Neuron (in vitro differentiated cells): ENCODE data around the gene ABCC5.

Experiments used
- H2AFZ ChIP-seq: one replicate; pipeline ENCODE4 v1.6.1; 2013; ENCODE audit warnings: low read depth, mild to moderate bottlenecking, inconsistent platforms, low read length, moderate library complexity
- H3K27me3 ChIP-seq: one replicate; pipeline ENCODE4 v1.6.1; 2013; ENCODE audit warnings: low read length; ENCODE audit not compliant: insufficient read depth
- H3K36me3 ChIP-seq: one replicate; pipeline ENCODE4 v1.6.1; 2013; ENCODE audit warnings: low read length; ENCODE audit not compliant: insufficient read depth
- H3K4me1 ChIP-seq: one replicate; pipeline ENCODE4 v1.6.1; 2013; ENCODE audit warnings: low read length; ENCODE audit not compliant: insufficient read depth
- H3K4me3 ChIP-seq: 2 replicates; pipeline ENCODE4 v1.5.1; 2013; ENCODE audit warnings: mild to moderate bottlenecking, low read length, moderate library complexity
- H3K9me3 ChIP-seq: one replicate; pipeline ENCODE4 v1.6.1; 2013; ENCODE audit warnings: low read length

Gene ABCC5

GRCh38 chr3:183924543-183924942 lies 93.1 kb downstream of the ABCC5 start:
- H3K9me3 ChIP-seq: no peaks in the 10 kb centered on the region
- no peaks in the 10 kb centered on the region for H3K27me3 ChIP-seq
- no peaks in the 10 kb centered on the region for H3K4me1 ChIP-seq
- peaks cover 39% of the 10 kb centered on the region for H3K36me3 ChIP-seq
- H3K4me3 ChIP-seq: no peak overlapping the region
- no peak overlapping the region for H2AFZ ChIP-seq

- H3K36me3 ChIP-seq: peaks cover 31% of the 10 kb centered on the region
- no peak overlapping the region for H3K4me3 ChIP-seq
These were observed 95.3 kb downstream of the ABCC5 start for GRCh38 chr3:183922421-183922820.

GRCh38 chr3:183921096-183921495 lies 96.6 kb downstream of the ABCC5 start:
- H3K36me3 ChIP-seq: peaks cover 25% of the 10 kb centered on the region

More at GRCh38 chr3:183922421-183922820, 95.3 kb downstream of the ABCC5 start:
- Histone ChIP-seq H3K9me3 (no peaks in the 10 kb centered on the region), H2AFZ (no peak overlapping the region), H3K4me1 (no peaks in the 10 kb centered on the region), H3K27me3 (no peaks in the 10 kb centered on the region)

GRCh38 chr3:183920416-183920815 lies 97.3 kb downstream of the ABCC5 start:
- no peaks in the 10 kb centered on the region for H3K9me3 ChIP-seq
- no peak overlapping the region for H3K4me3 ChIP-seq
- no peak overlapping the region for H2AFZ ChIP-seq
- no peaks in the 10 kb centered on the region for H3K4me1 ChIP-seq
- H3K27me3 ChIP-seq: no peaks in the 10 kb centered on the region
- peaks cover 24% of the 10 kb centered on the region for H3K36me3 ChIP-seq

More at GRCh38 chr3:183921096-183921495, 96.6 kb downstream of the ABCC5 start:
- H3K4me1 ChIP-seq: no peaks in the 10 kb centered on the region
- no peaks in the 10 kb centered on the region for H3K27me3 ChIP-seq
- no peak overlapping the region for H2AFZ ChIP-seq
- no peaks in the 10 kb centered on the region for H3K9me3 ChIP-seq
- no peak overlapping the region for H3K4me3 ChIP-seq

GRCh38 chr3:183918178-183918577 lies 99.5 kb downstream of the ABCC5 start:
- Histone ChIP-seq H3K4me1 (no peaks in the 10 kb centered on the region), H2AFZ (no peak overlapping the region), H3K27me3 (no peaks in the 10 kb centered on the region)

GRCh38 chr3:183917776-183918175 lies 99.9 kb downstream of the ABCC5 start:
- Histone ChIP-seq H3K4me3 (no peak overlapping the region), H2AFZ (no peak overlapping the region), H3K9me3 (no peaks in the 10 kb centered on the region), H3K4me1 (no peaks in the 10 kb centered on the region), H3K27me3 (no peaks in the 10 kb centered on the region), H3K36me3 (peaks cover 12% of the 10 kb centered on the region)

More at GRCh38 chr3:183918178-183918577, 99.5 kb downstream of the ABCC5 start:
- H3K36me3 ChIP-seq: peaks cover 14% of the 10 kb centered on the region
- H3K9me3 ChIP-seq: no peaks in the 10 kb centered on the region
- H3K4me3 ChIP-seq: no peak overlapping the region

GRCh38 chr3:183914856-183915255 lies 102.8 kb downstream of the ABCC5 start:
- Histone ChIP-seq H2AFZ (no peak overlapping the region), H3K27me3 (no peaks in the 10 kb centered on the region), H3K36me3 (no peaks in the 10 kb centered on the region), H3K4me1 (no peaks in the 10 kb centered on the region), H3K4me3 (no peak overlapping the region), H3K9me3 (no peaks in the 10 kb centered on the region)

GRCh38 chr3:183913580-183913920 lies 104.1 kb downstream of the ABCC5 start:
- H3K27me3 ChIP-seq: no peaks in the 10 kb centered on the region
- H3K36me3 ChIP-seq: no peaks in the 10 kb centered on the region
- H3K4me1 ChIP-seq: no peaks in the 10 kb centered on the region
- H3K9me3 ChIP-seq: no peaks in the 10 kb centered on the region
- no peak overlapping the region for H3K4me3 ChIP-seq
- no peak overlapping the region for H2AFZ ChIP-seq

GRCh38 chr3:183912895-183913579 lies 104.6 kb downstream of the ABCC5 start:
- H3K4me1 ChIP-seq: no peaks in the 10 kb centered on the region
- H3K36me3 ChIP-seq: no peaks in the 10 kb centered on the region
- no peak overlapping the region for H3K4me3 ChIP-seq
- H2AFZ ChIP-seq: no peak overlapping the region
- no peaks in the 10 kb centered on the region for H3K27me3 ChIP-seq
- H3K9me3 ChIP-seq: no peaks in the 10 kb centered on the region

GRCh38 chr3:183911763-183912506 lies 105.7 kb downstream of the ABCC5 start:
- H3K36me3 ChIP-seq: no peaks in the 10 kb centered on the region
- H3K4me3 ChIP-seq: no peak overlapping the region
- no peaks in the 10 kb centered on the region for H3K4me1 ChIP-seq
- H2AFZ ChIP-seq: no peak overlapping the region
- H3K27me3 ChIP-seq: no peaks in the 10 kb centered on the region
- no peaks in the 10 kb centered on the region for H3K9me3 ChIP-seq

- Histone ChIP-seq H3K9me3 (no peaks in the 10 kb centered on the region), H3K4me3 (no peak overlapping the region), H3K27me3 (no peaks in the 10 kb centered on the region), H2AFZ (no peak overlapping the region), H3K36me3 (no peaks in the 10 kb centered on the region), H3K4me1 (no peaks in the 10 kb centered on the region)
These were observed 106.6 kb downstream of the ABCC5 start for GRCh38 chr3:183911087-183911486.

- no peak overlapping the region for H3K4me3 ChIP-seq
- H3K27me3 ChIP-seq: no peaks in the 10 kb centered on the region
- H3K9me3 ChIP-seq: no peaks in the 10 kb centered on the region
- H3K4me1 ChIP-seq: no peaks in the 10 kb centered on the region
- H2AFZ ChIP-seq: no peak overlapping the region
- H3K36me3 ChIP-seq: no peaks in the 10 kb centered on the region
These were observed 108.6 kb downstream of the ABCC5 start for GRCh38 chr3:183909030-183909600.

GRCh38 chr3:183907911-183908331 lies 109.8 kb downstream of the ABCC5 start:
- Histone ChIP-seq H3K4me3 (no peak overlapping the region), H2AFZ (no peak overlapping the region), H3K27me3 (no peaks in the 10 kb centered on the region), H3K4me1 (no peaks in the 10 kb centered on the region), H3K36me3 (no peaks in the 10 kb centered on the region), H3K9me3 (no peaks in the 10 kb centered on the region)
